DMS 273 treated with DMSO at 0.1 percent for 48 hours (cell line): ENCODE results near the gene IGF2R.
A peak's percentile ranks its signal among the peaks of the same experiment; 100 is the strongest.
"Not testable (repeated sequence)": the region's sequence is repeated elsewhere in the genome, so short reads cannot be mapped to it uniquely, and the experiment has no call there.

Experiments used
- DNase-seq: peaks from one replicate; lab custom pipeline; 2025; lab: John Stamatoyannopoulos, UW

Gene IGF2R

GRCh38 chr6:160137989-160138835, 169.3 kb downstream of the IGF2R start:
- DNase-seq = peak; percentile 4

- no peak for DNase-seq
Observed at GRCh38 chr6:160138839-160139419, 170.0 kb downstream of the IGF2R start.

- DNase-seq = no peak
Observed at GRCh38 chr6:160139420-160139851, 170.6 kb downstream of the IGF2R start.

DNA sequence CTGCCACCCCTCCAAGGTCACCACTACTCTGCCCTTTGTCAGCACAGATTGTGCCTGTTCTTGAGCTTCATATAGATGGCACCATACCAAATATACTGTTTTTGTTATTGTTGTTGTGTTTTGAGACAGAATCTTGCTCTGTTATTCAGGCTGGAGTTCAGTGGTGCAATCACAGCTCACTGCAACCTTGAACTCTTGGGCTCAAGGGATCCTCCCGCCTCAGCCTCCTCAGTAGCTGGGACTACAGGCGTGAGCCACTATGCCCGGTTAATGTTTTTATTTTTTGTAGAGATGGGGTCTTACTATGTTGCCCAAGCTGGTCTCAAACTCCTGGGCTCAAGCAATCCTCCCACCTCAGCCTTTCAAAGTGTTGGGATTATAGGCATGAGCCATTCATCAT, 171.6 kb downstream of the IGF2R start:
- DNase-seq = not testable (repeated sequence)

- DNase-seq = no peak
Observed at GRCh38 chr6:160141001-160141726, 172.3 kb downstream of the IGF2R start.

DNA sequence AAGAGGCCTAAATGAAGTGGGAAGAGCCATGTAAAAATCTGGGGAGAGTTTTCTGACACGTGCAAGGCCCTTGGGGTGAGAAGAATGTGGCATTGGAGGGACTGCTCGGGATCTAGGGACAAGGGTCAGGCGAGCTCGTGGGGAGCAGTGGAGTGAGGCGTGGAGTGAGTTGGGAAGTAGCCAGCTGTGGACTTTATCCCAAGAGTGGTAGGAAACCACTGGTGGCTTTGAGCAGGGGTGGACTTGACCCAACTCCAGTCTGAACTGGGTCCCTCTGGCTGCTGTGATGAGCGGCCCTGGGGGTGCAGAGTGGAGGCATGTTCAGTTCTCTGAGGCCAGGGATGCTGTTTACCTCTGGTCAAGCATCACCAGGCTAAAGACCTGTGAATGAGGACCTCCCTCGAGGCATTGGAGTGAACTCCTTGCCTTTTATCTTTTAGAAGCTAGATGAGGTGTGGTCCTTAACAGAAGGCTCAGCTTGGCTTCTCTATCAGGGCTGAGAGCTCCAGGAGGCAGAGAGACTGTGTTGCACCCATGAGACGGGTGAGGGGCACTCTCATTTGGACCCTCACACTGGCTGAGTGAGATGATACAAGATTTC, 173.3 kb downstream of the IGF2R start:
- no peak for DNase-seq

- DNase-seq = no peak
Observed at GRCh38 chr6:160146454-160147145, 177.7 kb downstream of the IGF2R start.

DNA sequence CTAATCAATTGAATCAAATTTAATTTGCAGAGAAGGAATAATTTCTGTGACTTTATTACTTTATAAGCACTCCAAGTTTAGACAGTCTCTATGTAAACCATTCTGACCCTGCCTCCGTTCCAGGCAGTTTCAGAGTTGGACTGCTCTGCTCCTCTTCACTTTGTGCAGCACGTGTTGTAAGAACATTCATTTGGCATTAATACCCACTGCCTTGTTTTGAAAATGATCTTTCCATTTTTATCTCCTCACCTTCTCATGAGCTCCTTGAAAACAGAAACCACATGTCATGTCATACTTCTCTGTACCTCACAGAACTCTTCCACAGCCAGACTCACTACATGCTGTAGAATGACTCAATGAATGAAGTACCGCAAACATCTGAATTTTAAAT, 178.3 kb downstream of the IGF2R start:
- DNase-seq = no peak

DNA sequence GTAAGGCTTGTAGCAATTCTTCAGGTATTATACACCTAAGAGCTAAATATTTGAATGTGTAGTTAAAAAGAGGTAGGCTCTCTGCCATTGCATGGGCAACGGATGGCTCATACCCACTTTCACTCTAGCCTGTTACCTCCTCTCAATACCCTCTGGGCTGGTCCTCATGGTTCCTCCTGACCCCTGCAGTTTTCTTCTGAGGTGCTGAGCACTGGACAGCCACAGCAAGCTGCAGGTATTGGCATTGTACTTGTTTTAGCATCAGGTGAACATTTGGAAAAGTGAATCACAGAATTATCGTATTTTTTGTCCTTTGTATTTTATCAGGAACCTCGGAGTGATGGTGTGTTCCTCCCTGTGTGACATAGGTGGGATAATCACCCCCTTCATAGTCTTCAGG, 185.6 kb downstream of the IGF2R start:
- DNase-seq = no peak

DNA sequence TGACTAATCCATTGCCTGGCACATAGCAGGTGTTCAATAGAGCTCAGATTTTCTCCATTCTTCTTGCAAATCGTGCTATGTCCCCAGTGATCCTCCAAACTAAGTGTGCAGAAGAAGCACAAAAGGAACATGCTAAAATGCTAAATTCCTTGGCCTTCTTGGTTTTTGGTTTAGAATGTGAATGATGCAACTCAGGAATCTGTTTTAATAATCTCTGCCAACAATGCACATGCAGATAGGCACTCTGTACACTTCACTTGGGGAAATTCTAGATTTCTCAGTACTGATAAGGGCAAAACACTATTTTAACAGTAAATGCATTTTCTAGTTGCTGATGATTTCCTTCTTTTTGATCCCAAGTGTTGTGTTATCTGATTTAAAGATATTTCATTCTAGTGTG, 188.0 kb downstream of the IGF2R start:
- DNase-seq = no peak

GRCh38 chr6:160160450-160160849, 191.6 kb downstream of the IGF2R start:
- no peak for DNase-seq
